Measurements from ENCODE around the gene EFS.

The EFS gene

DNA sequence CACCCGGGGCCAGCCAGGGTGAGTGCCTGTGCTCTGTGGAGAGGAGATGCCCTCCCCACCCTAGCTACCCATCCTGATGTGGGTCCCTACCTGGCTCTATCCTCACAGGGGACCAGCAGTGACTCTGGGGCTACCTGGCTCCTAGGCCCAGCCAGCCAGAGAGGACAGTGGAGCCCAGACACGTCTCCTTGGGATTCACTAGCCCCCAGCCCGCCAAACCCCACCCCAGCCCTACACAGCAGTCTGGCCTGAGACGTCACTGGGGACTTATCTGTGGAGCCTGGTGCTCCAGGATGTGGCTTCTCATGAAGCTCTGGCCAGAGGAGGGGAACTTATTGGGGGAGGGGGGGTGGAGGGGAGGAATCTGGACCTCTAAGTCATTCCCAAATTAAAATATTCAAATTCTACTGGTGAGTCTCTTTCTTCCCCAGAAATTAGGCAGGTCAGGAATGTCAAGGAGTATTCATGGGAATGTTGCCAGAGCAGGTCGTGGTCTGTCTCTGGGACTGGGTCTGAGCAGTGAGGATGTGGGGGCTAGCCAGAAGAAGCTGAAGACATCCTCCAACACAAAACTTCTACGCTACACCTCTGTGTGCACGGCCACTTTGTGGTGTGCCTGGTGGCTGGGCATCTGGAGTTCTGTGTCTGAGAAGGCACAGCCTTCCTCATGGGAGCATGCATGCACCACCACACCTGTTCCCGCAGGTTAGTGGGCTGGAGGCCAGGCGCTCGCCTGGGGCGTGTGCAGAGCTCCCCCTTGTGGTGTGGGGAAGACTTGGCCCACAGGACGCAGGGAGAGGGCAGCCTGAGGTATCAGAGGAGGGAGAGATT lies 14.6 kb upstream of the EFS start:
- DNase-seq, result peak; percentile 38

DNA sequence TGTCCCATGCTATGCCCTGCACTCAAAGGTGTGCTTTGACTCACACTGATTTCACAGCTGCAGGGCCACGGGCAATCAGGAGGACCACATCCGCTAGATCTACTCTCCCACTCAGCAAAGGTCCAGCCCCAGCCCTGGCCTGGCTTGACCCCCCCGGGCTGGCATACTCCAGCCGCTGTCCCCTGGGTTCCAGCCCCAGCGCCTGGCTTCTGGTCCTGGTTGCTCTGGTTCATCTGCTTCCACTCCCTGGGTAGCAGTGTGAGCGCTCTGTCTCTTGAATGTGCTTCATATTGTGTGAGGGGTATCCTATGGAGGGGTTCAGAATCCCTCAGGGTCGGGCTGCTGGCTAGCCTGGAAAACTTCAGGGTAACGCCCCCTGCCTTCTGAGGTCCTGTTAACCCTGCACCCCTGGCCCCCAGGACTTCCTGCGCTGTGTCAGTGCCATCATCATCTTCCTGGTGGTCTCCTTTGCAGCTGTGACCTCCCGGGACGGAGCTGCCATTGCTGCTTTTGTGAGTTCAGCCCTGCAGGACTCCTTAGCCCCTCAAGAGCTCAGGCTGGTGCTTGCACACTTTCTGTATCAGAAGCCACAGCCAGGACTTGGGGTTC lies 13.7 kb upstream of the EFS start:
- DNase-seq, result no peak

- no peak for DNase-seq
Observed at GRCh38 chr14:23377573-23378563, 12.9 kb upstream of the EFS start.

- DNase-seq, result no peak
Observed at GRCh38 chr14:23377198-23377550, 12.2 kb upstream of the EFS start.

DNA sequence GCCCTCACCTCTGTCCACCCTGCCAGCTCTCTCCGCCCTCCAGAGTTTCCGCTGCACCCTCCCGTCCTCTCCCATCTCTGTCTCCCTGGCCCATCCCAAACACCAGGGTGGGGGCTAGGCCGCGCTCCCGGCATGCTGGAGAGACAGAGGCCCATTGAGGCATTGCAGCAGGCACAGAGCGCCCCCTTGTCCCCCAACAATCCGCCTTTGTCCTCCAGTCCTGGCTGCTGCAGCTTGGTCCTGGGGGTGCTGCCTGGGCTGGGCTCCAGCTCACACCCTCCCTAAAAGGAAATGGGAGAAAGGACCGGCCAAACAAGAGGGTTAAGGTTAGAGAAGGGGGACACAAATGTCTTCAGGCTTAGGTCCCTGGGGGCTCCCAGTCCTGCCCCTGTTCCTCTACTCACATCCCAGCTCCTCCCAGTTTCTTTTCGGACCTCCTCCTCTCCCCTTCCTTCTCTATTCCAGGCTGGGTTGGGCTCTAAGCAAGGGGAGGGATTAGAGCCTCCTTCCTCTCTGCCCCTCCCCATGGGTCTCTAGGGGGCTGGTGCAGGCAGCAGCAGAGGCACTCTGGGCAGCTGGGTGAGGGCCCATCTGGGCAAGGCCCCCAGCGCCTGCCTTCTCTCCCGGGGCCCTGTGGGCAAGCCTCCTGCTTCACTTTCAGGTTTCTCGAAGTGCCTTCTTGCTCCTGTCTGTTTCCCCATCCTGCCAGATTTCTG lies 11.7 kb upstream of the EFS start, which contains the start of gene CMTM5:
CMTM5 (plus strand) TSS at position 565 of the 716 bp plus-strand sequence. CDS start 206 bp downstream, outside the sequence.
- DNase-seq, result peak; percentile 30

DNA sequence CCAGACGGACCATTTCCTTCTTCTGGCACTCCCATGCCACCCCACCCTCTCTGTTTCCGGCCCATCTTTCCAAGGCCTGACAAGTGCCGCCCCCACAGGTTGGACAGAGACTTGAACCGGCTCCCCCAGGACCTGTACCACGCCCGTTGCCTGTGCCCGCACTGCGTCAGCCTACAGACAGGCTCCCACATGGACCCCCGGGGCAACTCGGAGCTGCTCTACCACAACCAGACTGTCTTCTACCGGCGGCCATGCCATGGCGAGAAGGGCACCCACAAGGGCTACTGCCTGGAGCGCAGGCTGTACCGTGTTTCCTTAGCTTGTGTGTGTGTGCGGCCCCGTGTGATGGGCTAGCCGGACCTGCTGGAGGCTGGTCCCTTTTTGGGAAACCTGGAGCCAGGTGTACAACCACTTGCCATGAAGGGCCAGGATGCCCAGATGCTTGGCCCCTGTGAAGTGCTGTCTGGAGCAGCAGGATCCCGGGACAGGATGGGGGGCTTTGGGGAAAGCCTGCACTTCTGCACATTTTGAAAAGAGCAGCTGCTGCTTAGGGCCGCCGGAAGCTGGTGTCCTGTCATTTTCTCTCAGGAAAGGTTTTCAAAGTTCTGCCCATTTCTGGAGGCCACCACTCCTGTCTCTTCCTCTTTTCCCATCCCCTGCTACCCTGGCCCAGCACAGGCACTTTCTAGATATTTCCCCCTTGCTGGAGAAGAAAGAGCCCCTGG lies 10.7 kb upstream of the EFS start:
- no peak for DNase-seq

- DNase-seq, result no peak
Observed at GRCh38 chr14:23373041-23373440, 8.1 kb upstream of the EFS start.

GRCh38 chr14:23372509-23372908 lies 7.5 kb upstream of the EFS start, which contains the start of gene IL25:
Gene IL25 (plus strand): TSS chr14:23372809.
- DNase-seq, result no peak

DNA sequence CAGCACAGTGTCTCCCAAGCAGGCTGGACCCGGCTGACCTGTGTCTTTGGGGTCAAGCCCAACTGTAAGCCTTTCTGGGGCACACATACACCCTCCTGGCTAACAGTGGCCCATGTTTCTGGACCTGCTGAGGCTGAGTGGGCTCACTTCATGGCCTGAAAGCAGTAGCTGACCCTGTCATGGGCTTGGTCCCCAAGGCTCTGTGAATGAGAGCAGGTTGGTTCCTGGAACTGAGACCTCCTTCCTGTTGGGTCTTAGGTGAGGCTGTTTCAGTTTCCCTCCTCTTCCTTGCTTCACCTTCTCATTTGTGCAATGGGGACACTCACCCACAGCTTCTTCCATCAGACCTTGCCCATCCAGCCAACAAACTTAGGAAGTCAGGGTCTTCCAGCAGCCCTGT lies 6.9 kb upstream of the EFS start:
- DNase-seq, result no peak

- DNase-seq, result no peak
Observed at GRCh38 chr14:23370221-23370620, 5.2 kb upstream of the EFS start.

DNA sequence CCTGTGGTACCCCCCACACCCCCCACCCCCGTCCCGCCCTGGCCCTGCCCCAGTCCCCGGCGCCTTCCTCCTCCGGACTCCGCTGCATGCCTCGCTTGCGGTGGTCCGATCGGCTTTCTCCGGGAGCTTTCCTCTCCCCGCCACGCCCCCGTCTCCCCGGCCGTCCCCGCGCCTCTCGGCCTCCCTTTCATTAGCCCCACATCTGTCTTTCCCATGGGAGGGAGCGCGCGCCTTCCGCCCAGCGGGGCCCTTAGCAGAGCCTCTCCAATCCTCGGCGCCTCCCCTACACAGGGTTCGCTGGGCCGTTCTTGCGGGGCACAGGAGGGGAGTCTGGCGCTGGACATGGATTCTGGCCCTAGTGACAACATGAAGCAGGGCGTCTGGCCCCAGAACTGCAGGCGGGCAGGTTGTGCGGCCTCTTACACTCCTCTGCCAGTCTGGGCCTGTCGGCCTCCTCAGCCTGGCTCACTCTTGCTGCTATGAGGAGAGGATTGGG lies 1.5 kb upstream of the EFS start:
- DNase-seq, result peak; percentile 83

GRCh38 chr14:23365732-23366425 lies 907 bp upstream of the EFS start:
- peak; percentile 95 for DNase-seq

DNA sequence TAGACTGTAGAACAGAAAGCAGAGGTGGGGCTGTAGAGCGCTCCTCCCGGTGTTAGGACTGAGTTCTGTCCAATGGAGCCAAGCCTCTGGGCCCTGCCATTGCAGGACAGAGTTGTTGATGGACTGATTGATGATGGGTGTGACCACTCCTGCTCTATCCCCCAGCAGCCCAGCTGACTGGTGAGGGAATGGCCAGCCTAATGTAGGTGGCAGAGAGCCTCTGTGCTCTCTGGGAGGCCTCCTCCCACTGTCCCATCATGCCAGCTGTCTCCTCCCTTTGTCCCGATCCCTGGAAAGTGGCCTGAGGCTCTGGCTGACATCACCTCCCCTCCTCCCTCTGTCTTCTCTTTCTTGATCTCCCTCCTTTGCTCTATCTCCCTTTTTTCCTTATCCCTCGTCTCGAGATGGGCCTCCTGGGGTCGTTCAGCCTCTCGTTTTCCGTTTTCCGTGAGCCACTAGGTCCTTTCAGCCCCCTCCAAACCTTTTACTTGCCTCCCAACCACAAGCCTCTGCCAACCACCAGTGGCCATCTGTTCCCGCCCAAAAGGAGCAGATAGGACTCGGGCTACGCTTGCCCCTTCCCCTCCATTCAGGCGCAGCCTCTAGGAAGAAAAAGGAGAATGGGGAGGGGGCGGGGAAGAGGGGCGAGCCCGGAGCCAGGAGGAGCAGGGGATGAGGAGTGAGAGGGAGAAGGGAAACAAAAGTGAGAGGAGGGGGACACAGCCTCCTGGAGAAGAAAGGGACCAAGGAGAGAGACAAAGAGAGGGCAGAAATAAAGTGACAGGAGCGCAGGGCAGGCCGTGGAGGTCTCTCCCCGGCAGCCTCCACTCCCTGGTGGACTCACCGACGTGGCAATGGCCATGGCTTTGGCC lies 572 bp downstream of the EFS start:
- DNase-seq, result peak; percentile 84

- DNase-seq, result no peak
Observed at GRCh38 chr14:23362200-23362599, 2.8 kb downstream of the EFS start.

DNA sequence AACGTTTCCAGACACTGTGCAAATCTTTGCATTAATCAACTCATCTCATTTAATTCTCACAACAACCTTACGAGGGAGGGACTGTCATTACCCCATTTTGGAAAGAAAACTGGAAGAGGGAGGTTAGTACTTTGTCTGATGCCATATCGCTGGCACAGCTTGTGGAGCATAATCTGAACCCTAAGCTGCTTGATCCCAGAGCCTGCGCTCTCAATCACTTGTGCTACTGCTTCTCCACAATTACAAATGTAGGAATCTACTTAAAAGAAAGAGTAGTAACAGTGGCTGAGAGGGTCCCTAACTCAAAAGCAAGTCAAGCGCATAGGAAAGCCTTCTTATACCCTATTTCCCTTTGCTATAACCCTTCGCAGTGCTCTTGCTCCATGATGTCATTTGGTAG lies 3.2 kb downstream of the EFS start:
- no peak for DNase-seq

- no peak for DNase-seq
Observed at GRCh38 chr14:23361320-23361719, 3.7 kb downstream of the EFS start.

GRCh38 chr14:23360496-23360895 lies 4.5 kb downstream of the EFS start:
- no peak for DNase-seq

DNA sequence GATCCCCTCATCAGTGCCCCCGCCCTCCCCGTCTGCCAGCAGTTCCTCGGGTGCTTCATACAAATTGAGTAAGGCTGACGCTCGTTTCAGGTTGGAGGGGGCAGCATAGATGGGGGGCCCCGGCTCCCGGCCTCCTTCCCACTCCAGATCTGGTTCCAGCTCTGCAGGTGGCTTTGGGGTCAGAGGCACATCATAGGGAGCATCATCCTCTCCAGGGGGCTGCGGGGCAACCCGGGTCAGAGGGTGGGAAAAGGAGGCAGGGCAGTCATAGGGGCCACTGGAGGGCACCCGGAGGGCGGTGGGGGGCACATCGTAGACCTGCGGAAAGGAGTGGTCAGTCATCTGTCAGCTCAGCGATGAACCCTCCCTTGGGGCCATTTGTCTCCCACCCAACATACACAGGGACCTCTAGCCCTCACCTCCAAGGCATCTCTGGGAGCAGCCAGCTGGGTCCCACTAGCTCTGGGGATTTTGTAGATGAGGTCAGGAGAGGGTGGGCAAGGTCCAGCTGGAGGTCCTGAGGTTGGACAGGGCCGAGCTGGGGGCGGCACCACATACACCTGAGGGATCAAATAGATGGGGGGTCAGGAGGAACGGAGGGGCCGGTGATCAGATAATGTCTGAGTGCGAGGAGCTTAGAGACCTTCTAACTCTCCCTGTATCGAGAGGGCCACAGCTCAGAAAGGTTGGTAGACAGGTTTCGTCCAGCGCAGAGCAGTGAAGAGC lies 5.1 kb downstream of the EFS start:
- DNase-seq, result no peak

GRCh38 chr14:23359167-23359626 lies 5.8 kb downstream of the EFS start:
- DNase-seq, result no peak
